Spleen (tissue), 11 donors: ENCODE measurements around the gene SPP1. TPM values are rescaled to one million over a fixed set of nuclear protein-coding genes. Genes with fewer than 3 reads are reported as not detected.

Source experiments
- DNase-seq: peaks from one replicate; pipeline ENCODE4 v3.0.0-alpha.2; 2020
- H3K27ac ChIP-seq, 8 donors: fragments of 200-600 bp; sonication (generic) in 7 of 8; 1 replicate in 4 of 8; 2 replicates in 4 of 8; pipeline versions ENCODE4 v1.5.0 to v1.8.0; 2016 to 2021; ENCODE audit warnings: inconsistent platforms in 4 of 8, mild to moderate bottlenecking in 4 of 8, moderate library complexity in 1 of 8
- H3K27me3 ChIP-seq, 7 donors: fragments of 200-600 bp; sonication (generic) in 6 of 7; replicated peaks in 1 of 7; 1 replicate in 4 of 7; 2 replicates in 3 of 7; pipeline versions ENCODE4 v1.5.0 to v1.8.0; 2016 to 2021; ENCODE audit warnings: inconsistent platforms in 3 of 7, mild to moderate bottlenecking in 1 of 7
- H3K36me3 ChIP-seq, 6 donors: fragments of 200-600 bp; sonication (generic) in 5 of 6; 1 replicate in 4 of 6; 2 replicates in 2 of 6; pipeline versions ENCODE4 v1.5.0 to v1.8.0; 2016 to 2021; ENCODE audit warnings: inconsistent platforms in 2 of 6
- H3K4me1 ChIP-seq, 6 donors: fragments of 200-600 bp; sonication (generic) in 5 of 6; 1 replicate in 3 of 6; 2 replicates in 3 of 6; pipeline versions ENCODE4 v1.5.0 to v1.8.0; 2016 to 2021; ENCODE audit warnings: inconsistent platforms in 3 of 6
- H3K4me3 ChIP-seq, 8 donors: fragments of 200-600 bp; sonication (generic) in 7 of 8; 1 replicate in 4 of 8; 2 replicates in 4 of 8; pipeline versions ENCODE4 v1.5.0 to v1.8.0; 2016 to 2021; ENCODE audit warnings: inconsistent platforms in 4 of 8, mild to moderate bottlenecking in 4 of 8, moderate library complexity in 2 of 8
- H3K9me3 ChIP-seq, 8 donors: fragments of 200-600 bp; sonication (generic) in 7 of 8; 1 replicate in 4 of 8; 2 replicates in 4 of 8; pipeline versions ENCODE4 v1.5.0 to v1.8.0; 2016 to 2021; ENCODE audit warnings: inconsistent platforms in 4 of 8
- POLR2A ChIP-seq, 3 donors: fragments of 450-650 bp; IDR thresholded peaks; one replicate each; pipeline ENCODE4 v1.5.1; 2017; ENCODE audit warnings: antibody characterized with exemption in 3 of 3, mild to moderate bottlenecking in 1 of 3
- POLR2AphosphoS5 ChIP-seq, 3 donors: sonication (generic); formaldehyde crosslinking; IDR thresholded peaks; one replicate each; pipeline ENCODE4 v1.5.1; 2017; ENCODE audit warnings: antibody characterized with exemption in 3 of 3
- WGBS, 5 donors: extraction: QIAGEN DNeasy Blood & Tissue Kit in 3 of 5; methylation state at CpG; one replicate each; pipeline versions ENCODE4 v1.1.5 to v1.1.7; 2013 to 2018; 5-methylcytosine and 5-hydroxymethylcytosine counted together
- intact Hi-C: fragments of 100-400 bp; cut with DNase I; formaldehyde crosslinking; loops from one replicate; pipeline ENCODE4 v1.15.0; 2023; ENCODE audit warnings: low total_unique reads
- polyA plus RNA-seq, 3 donors: library from polyadenylated mRNA; stranded (reverse); fragments of 200-250 nt; gene quantifications; one replicate each; pipeline ENCODE4 v1.2.1, GENCODE V29; 2013
- total RNA-seq, 7 donors: library from RNA; depleted of rRNA in 3 of 7; stranded (reverse); fragments of >200 nt in 3 of 7; fragmentation: NEBNext Ultra II Directional in 4 of 7; extraction: Animal tissue kit (Norgen Biotek cat#: 25700) in 4 of 7; gene quantifications; one replicate each; pipeline versions ENCODE4 v1.1.0 to v1.2.1, GENCODE V29; 2016 to 2021
- TF ChIP-seq, protein P1 (sequence below), 11 experiments: fragments of 200-600 bp in 7 of 11; fragments of 450-650 bp in 4 of 11; sonication (generic) in 4 of 11; IDR thresholded peaks in 8 of 11; conservative IDR thresholded peaks in 3 of 11; 1 replicate in 7 of 11; 2 replicates in 4 of 11; pipeline versions ENCODE4 v1.4.0 to v1.8.0; 2016 to 2021; ENCODE audit warnings: antibody characterized with exemption in 11 of 11, inconsistent platforms in 4 of 11, mild to moderate bottlenecking in 1 of 11
- donor health status: healthy with polysubstance abuse.
- donor health status: DM: no; HTN: no; CAD: no; lungs with moderate emphysema.
- donor health status: DM: no; HTN: no; CAD: no.
- donor health status: Bipolar disorder and iron deficiency.
- donor health status: healthy.
- donor health status: DM: no; HTN: no; CAD: no.
- donor health status: DM: yes; HTN: yes; CAD: no.

SPP1 gene
- total and polyA plus RNA-seq, 10 donors: 0.28 to 18.4 (median 2.0) TPM

DNA sequence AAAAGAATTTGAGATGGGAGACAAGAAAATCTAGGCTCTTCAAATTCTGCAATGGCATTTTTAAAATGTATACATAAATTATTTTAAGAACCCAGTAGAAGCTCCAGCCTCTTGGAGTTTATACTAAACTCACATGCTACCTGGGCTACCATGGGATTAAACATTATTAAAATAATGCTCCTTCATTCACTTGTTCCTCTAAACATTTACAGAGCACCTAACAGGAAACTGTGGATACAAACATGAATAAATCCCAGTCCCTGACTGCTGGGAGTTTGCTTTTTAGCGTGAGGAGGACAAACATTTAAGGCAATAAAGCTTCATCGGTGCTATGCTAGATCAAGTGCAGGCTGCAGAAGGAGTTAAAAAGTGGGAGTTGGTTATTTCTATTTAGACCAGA lies 5.4 kb upstream of the SPP1 start:
- Histone ChIP-seq H3K9me3 (no peaks in the 10 kb centered on the region), H3K27me3 (peaks cover 0 to 27% (median 5%) of the 10 kb centered on the region in 7 donors), H3K4me1 (peaks cover 0 to 18% (median 6%) of the 10 kb centered on the region in 6 donors), H3K4me3 (no peak overlapping the region), H3K36me3 (no peaks in the 10 kb centered on the region), H3K27ac (no peak overlapping the region)
- no peak for DNase-seq
- intact Hi-C loops: no loop called here
- WGBS, 5 donors: 87 to 97% (median 89%) methylated on average over 2 of the region's 2 CpGs
- TF ChIP-seq POLR2AphosphoS5 (IDR thresholded peaks at IDR 0.05): no peak

- H3K4me1 ChIP-seq: peaks cover 0 to 26% (median 10%) of the 10 kb centered on the region in 6 donors
- TF ChIP-seq POLR2A (IDR thresholded peaks at IDR 0.05) (no peak), POLR2AphosphoS5 (IDR thresholded peaks at IDR 0.05) (no peak)
- TF ChIP-seq, protein P1, sequence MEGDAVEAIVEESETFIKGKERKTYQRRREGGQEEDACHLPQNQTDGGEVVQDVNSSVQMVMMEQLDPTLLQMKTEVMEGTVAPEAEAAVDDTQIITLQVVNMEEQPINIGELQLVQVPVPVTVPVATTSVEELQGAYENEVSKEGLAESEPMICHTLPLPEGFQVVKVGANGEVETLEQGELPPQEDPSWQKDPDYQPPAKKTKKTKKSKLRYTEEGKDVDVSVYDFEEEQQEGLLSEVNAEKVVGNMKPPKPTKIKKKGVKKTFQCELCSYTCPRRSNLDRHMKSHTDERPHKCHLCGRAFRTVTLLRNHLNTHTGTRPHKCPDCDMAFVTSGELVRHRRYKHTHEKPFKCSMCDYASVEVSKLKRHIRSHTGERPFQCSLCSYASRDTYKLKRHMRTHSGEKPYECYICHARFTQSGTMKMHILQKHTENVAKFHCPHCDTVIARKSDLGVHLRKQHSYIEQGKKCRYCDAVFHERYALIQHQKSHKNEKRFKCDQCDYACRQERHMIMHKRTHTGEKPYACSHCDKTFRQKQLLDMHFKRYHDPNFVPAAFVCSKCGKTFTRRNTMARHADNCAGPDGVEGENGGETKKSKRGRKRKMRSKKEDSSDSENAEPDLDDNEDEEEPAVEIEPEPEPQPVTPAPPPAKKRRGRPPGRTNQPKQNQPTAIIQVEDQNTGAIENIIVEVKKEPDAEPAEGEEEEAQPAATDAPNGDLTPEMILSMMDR (IDR thresholded peaks at IDR 0.05 in 8 of 11, conservative IDR thresholded peaks at IDR 0.05 in 3 of 11): no peak
- H3K4me3 ChIP-seq: no peak overlapping the region
- 49 to 96% (median 65%) methylated on average over 1 of the region's 1 CpG for WGBS, 5 donors
- H3K9me3 ChIP-seq: no peaks in the 10 kb centered on the region
- intact Hi-C loops: no loop called here
- no peak for DNase-seq
- no peaks in the 10 kb centered on the region for H3K36me3 ChIP-seq
- H3K27ac ChIP-seq: no peak overlapping the region
- peaks cover 0 to 43% (median 7%) of the 10 kb centered on the region in 7 donors for H3K27me3 ChIP-seq
Observed at GRCh38 chr4:87971866-87972265, 3.6 kb upstream of the SPP1 start.

- peak; percentile 66 for DNase-seq
- intact Hi-C loops: no loop called here
- Histone ChIP-seq H3K27me3 (peaks cover 0 to 48% (median 7%) of the 10 kb centered on the region in 7 donors), H3K4me3 (peak overlapping the region in 2 of 8 donors; percentile 16 to 39), H3K36me3 (no peaks in the 10 kb centered on the region), H3K4me1 (peaks cover 0 to 26% (median 10%) of the 10 kb centered on the region in 6 donors), H3K9me3 (no peaks in the 10 kb centered on the region), H3K27ac (no peak overlapping the region)
- TF ChIP-seq POLR2A (IDR thresholded peaks at IDR 0.05): no peak
- TF ChIP-seq, protein P1 (IDR thresholded peaks at IDR 0.05 in 8 of 11, conservative IDR thresholded peaks at IDR 0.05 in 3 of 11): peak; percentile 20 to 86 (median 74)
- WGBS, 5 donors: 26 to 32% (median 29%) methylated on average over 14 of the region's 14 CpGs
Observed at GRCh38 chr4:87973283-87974169, 2.0 kb upstream of the SPP1 start.

- Histone ChIP-seq H3K4me1 (peaks cover 0 to 26% (median 10%) of the 10 kb centered on the region in 6 donors), H3K27me3 (peaks cover 0 to 50% (median 7%) of the 10 kb centered on the region in 7 donors), H3K27ac (no peak overlapping the region), H3K4me3 (no peak overlapping the region), H3K9me3 (no peaks in the 10 kb centered on the region), H3K36me3 (no peaks in the 10 kb centered on the region)
- TF ChIP-seq POLR2AphosphoS5 (IDR thresholded peaks at IDR 0.05) (no peak), POLR2A (IDR thresholded peaks at IDR 0.05) (no peak)
- TF ChIP-seq, protein P1 (IDR thresholded peaks at IDR 0.05 in 8 of 11, conservative IDR thresholded peaks at IDR 0.05 in 3 of 11): no peak
- DNase-seq: peak; percentile 51
- intact Hi-C loops: loop anchor here (5.0 kb wide), 1 partner anchor 123 kb away; no protein-coding TSS in a partner anchor
- 33 to 50% (median 43%) methylated on average over 6 of the region's 6 CpGs for WGBS, 5 donors
Observed at GRCh38 chr4:87974856-87975462, 555 bp upstream of the SPP1 start.
